Measurements from ENCODE around the gene TPST1. TPM values are rescaled to one million over a fixed set of nuclear protein-coding genes. Genes with fewer than 3 reads are reported as not detected.

TPST1 gene
- polyA plus RNA-seq, 1 donor (not counting 4 experiments of a cell fraction or from before 2014, with no cell fraction given), result 48.5 TPM

- no peaks in the 10 kb centered on the region for H4K20me1 ChIP-seq (ENCODE audit: control insufficient read depth, extremely low read depth, insufficient read depth, low read length)
- no peak overlapping the region for H3K4me3 ChIP-seq (ENCODE audit: control insufficient read depth in 2 of 3, extremely low read depth in 1 of 3, insufficient read depth in 2 of 3, low read depth in 1 of 3, low read length in 3 of 3)
- FAIRE-seq (no peak), DNase-seq (ENCODE audit: low read depth, low spot score) (no peak)
- no peaks in the 10 kb centered on the region for H3K27me3 ChIP-seq (ENCODE audit: control insufficient read depth, extremely low read depth, insufficient read depth, low read length)
- H2AFZ ChIP-seq (ENCODE audit: control insufficient read depth, low read length), result no peak overlapping the region
- H3K9ac ChIP-seq (ENCODE audit: control insufficient read depth, extremely low read depth, insufficient read depth, low read length), result no peak overlapping the region
- no peaks in the 10 kb centered on the region for H3K9me1 ChIP-seq (ENCODE audit: control insufficient read depth, extremely low read depth, insufficient read depth, low read length)
- no peaks in the 10 kb centered on the region for H3K79me2 ChIP-seq (ENCODE audit: control insufficient read depth, insufficient read depth, low read length)
- no peaks in the 10 kb centered on the region for H3K36me3 ChIP-seq (ENCODE audit: control insufficient read depth in 2 of 2, extremely low read depth in 1 of 2, insufficient read depth in 2 of 2, low read length in 2 of 2)
- H3K4me1 ChIP-seq (ENCODE audit: control insufficient read depth, extremely low read depth, insufficient read depth, low read length), result no peaks in the 10 kb centered on the region
- no peak overlapping the region for H3K27ac ChIP-seq (ENCODE audit: control insufficient read depth, insufficient read depth, low read length)
- H3K4me2 ChIP-seq (ENCODE audit: control insufficient read depth, extremely low read depth, insufficient read depth, low read depth, low read length), result no peak overlapping the region
- TF ChIP-seq CTCF (optimal IDR thresholded peaks at IDR 0.05 in 1 of 3, IDR thresholded peaks at IDR 0.05 in 1 of 3, conservative IDR thresholded peaks at IDR 0.05 in 1 of 3; ENCODE audit: extremely low read depth in 1 of 3, insufficient read depth in 2 of 3, low read length in 3 of 3) (no peak), EZH2 (IDR thresholded peaks at IDR 0.05; ENCODE audit: low read length) (no peak)
- dilution Hi-C loops (cut with MboI; ENCODE audit: extremely low pct_ligation_motif_present, low sequenced_read_pairs), result no loop called here
- no peaks in the 10 kb centered on the region for H3K9me3 ChIP-seq (ENCODE audit: control insufficient read depth, low read depth, low read length)
Observed at GRCh38 chr7:66163186-66163610, 41.9 kb upstream of the TPST1 start.

- no peaks in the 10 kb centered on the region for H3K36me3 ChIP-seq (ENCODE audit: control insufficient read depth in 2 of 2, extremely low read depth in 1 of 2, insufficient read depth in 2 of 2, low read length in 2 of 2)
- H3K27me3 ChIP-seq (ENCODE audit: control insufficient read depth, extremely low read depth, insufficient read depth, low read length), result no peaks in the 10 kb centered on the region
- no peaks in the 10 kb centered on the region for H3K4me1 ChIP-seq (ENCODE audit: control insufficient read depth, extremely low read depth, insufficient read depth, low read length)
- dilution Hi-C loops (cut with MboI; ENCODE audit: extremely low pct_ligation_motif_present, low sequenced_read_pairs), result no loop called here
- TF ChIP-seq CTCF (optimal IDR thresholded peaks at IDR 0.05 in 1 of 3, IDR thresholded peaks at IDR 0.05 in 1 of 3, conservative IDR thresholded peaks at IDR 0.05 in 1 of 3; ENCODE audit: extremely low read depth in 1 of 3, insufficient read depth in 2 of 3, low read length in 3 of 3), result no peak
- TF ChIP-seq EZH2 (IDR thresholded peaks at IDR 0.05; ENCODE audit: low read length), result no peak
- no peaks in the 10 kb centered on the region for H3K9me3 ChIP-seq (ENCODE audit: control insufficient read depth, low read depth, low read length)
- H2AFZ ChIP-seq (ENCODE audit: control insufficient read depth, low read length), result no peak overlapping the region
- H3K4me3 ChIP-seq (ENCODE audit: control insufficient read depth in 2 of 3, extremely low read depth in 1 of 3, insufficient read depth in 2 of 3, low read depth in 1 of 3, low read length in 3 of 3), result no peak overlapping the region
- no peaks in the 10 kb centered on the region for H4K20me1 ChIP-seq (ENCODE audit: control insufficient read depth, extremely low read depth, insufficient read depth, low read length)
- H3K4me2 ChIP-seq (ENCODE audit: control insufficient read depth, extremely low read depth, insufficient read depth, low read depth, low read length), result no peak overlapping the region
- H3K9ac ChIP-seq (ENCODE audit: control insufficient read depth, extremely low read depth, insufficient read depth, low read length), result no peak overlapping the region
- no peak for DNase-seq (ENCODE audit: low read depth, low spot score)
- H3K27ac ChIP-seq (ENCODE audit: control insufficient read depth, insufficient read depth, low read length), result no peak overlapping the region
- no peak for FAIRE-seq
- H3K79me2 ChIP-seq (ENCODE audit: control insufficient read depth, insufficient read depth, low read length), result no peaks in the 10 kb centered on the region
- no peaks in the 10 kb centered on the region for H3K9me1 ChIP-seq (ENCODE audit: control insufficient read depth, extremely low read depth, insufficient read depth, low read length)
Observed at GRCh38 chr7:66164356-66164755, 40.8 kb upstream of the TPST1 start.

Data from keratinocyte (primary cell).